DOHH2 (cell line): Measurements from ENCODE around the gene SLC6A1.
"Not testable (repeated sequence)": the region's sequence is repeated elsewhere in the genome, so short reads cannot be mapped to it uniquely, and the experiment has no call there.

Source experiments
- H3F3A ChIP-seq: fragments of 200-600 bp; sonication (generic), shearing (Covaris generic); 2 replicates; pipeline ENCODE4 v1.6.0; 2016; ENCODE audit warnings: antibody characterized with exemption, mild to moderate bottlenecking; ENCODE audit not compliant: control insufficient read depth, insufficient read depth
- H3K27ac ChIP-seq: fragments of 200-600 bp; sonication (generic); 2 replicates; pipeline ENCODE4 v1.5.1; 2014; ENCODE audit warnings: low read depth, mild to moderate bottlenecking, low read length, moderate library complexity
- H3K27me3 ChIP-seq: fragments of 200-600 bp; sonication (generic); 2 replicates; pipeline ENCODE4 v1.6.1; 2014; ENCODE audit warnings: mild to moderate bottlenecking, low read length, mixed read lengths; ENCODE audit not compliant: control insufficient read depth
- H3K36me3 ChIP-seq: fragments of 200-600 bp; sonication (generic); 2 replicates; pipeline ENCODE4 v1.6.1; 2014; ENCODE audit warnings: mild to moderate bottlenecking, low read length, moderate library complexity, mixed read lengths; ENCODE audit not compliant: control insufficient read depth
- H3K4me1 ChIP-seq: fragments of 200-600 bp; sonication (generic); 2 replicates; pipeline ENCODE4 v1.6.1; 2014; ENCODE audit warnings: mild to moderate bottlenecking, low read length, mixed read lengths; ENCODE audit not compliant: control insufficient read depth
- H3K4me2 ChIP-seq: fragments of 200-600 bp; sonication (generic); 2 replicates; pipeline ENCODE4 v1.6.0; 2014; ENCODE audit warnings: mild to moderate bottlenecking, low read length, moderate library complexity
- H3K4me3 ChIP-seq: fragments of 200-600 bp; sonication (generic); 2 replicates; pipeline ENCODE4 v1.5.1; 2014; ENCODE audit warnings: mild to moderate bottlenecking, low read length, mixed read lengths
- H3K79me2 ChIP-seq: fragments of 200-600 bp; sonication (generic); 2 replicates; pipeline ENCODE4 v1.6.1; 2014; ENCODE audit warnings: mild to moderate bottlenecking, low read length, mixed read lengths; ENCODE audit not compliant: control insufficient read depth
- H3K9me2 ChIP-seq: fragments of 200-600 bp; sonication (generic); replicated peaks from 2 replicates; pipeline ENCODE4 v1.6.1; 2014; ENCODE audit warnings: mild to moderate bottlenecking, low read length, mixed read lengths; ENCODE audit not compliant: control insufficient read depth
- H3K9me3 ChIP-seq: fragments of 200-600 bp; sonication (generic); 2 replicates; pipeline ENCODE4 v1.6.1; 2014; ENCODE audit warnings: antibody characterized with exemption, low read length, mixed read lengths; ENCODE audit not compliant: control insufficient read depth, insufficient read depth
- H4K20me1 ChIP-seq: fragments of 200-600 bp; sonication (generic); 2 replicates; pipeline ENCODE4 v1.6.0; 2014; ENCODE audit warnings: low read depth, mild to moderate bottlenecking, antibody characterized with exemption, low read length, moderate library complexity; ENCODE audit not compliant: control insufficient read depth, insufficient read depth
- CTCF ChIP-seq: fragments of 200-600 bp; sonication (generic); IDR thresholded peaks from one replicate; pipeline ENCODE4 v1.5.1; 2014; ENCODE audit warnings: antibody characterized with exemption, mild to moderate bottlenecking, low read depth, low read length; ENCODE audit not compliant: poor library complexity, severe bottlenecking
- EZH2phosphoT487 ChIP-seq: fragments of 200-600 bp; sonication (generic); IDR thresholded peaks from 2 replicates; pipeline ENCODE4 v1.6.1; 2017; ENCODE audit warnings: borderline replicate concordance, mild to moderate bottlenecking, antibody characterized with exemption, low read length, moderate library complexity, mixed read lengths

Gene SLC6A1

GRCh38 chr3:11059090-11059798 is 66.7 kb downstream of the SLC6A1 start:
- H3K27ac ChIP-seq: no peak overlapping the region
- no peak overlapping the region for H3K4me2 ChIP-seq

GRCh38 chr3:11059799-11060115 is 67.2 kb downstream of the SLC6A1 start:
- Histone ChIP-seq H3K27me3 (no peaks in the 10 kb centered on the region), H3F3A (no peaks in the 10 kb centered on the region), H3K4me2 (no peak overlapping the region), H3K9me2 (no peaks in the 10 kb centered on the region), H3K27ac (no peak overlapping the region), H3K36me3 (no peaks in the 10 kb centered on the region), H3K4me3 (no peak overlapping the region), H3K79me2 (no peaks in the 10 kb centered on the region), H4K20me1 (no peaks in the 10 kb centered on the region), H3K9me3 (peaks cover 4% of the 10 kb centered on the region; the same call in 1 of the 2 replicates), H3K4me1 (no peaks in the 10 kb centered on the region)
- TF ChIP-seq EZH2phosphoT487 (no peak), CTCF (no peak)

More at GRCh38 chr3:11059090-11059798, 66.7 kb downstream of the SLC6A1 start:
- no peaks in the 10 kb centered on the region for H3K36me3 ChIP-seq
- no peaks in the 10 kb centered on the region for H3K79me2 ChIP-seq
- H4K20me1 ChIP-seq: no peaks in the 10 kb centered on the region
- no peak overlapping the region for H3K4me3 ChIP-seq
- no peaks in the 10 kb centered on the region for H3F3A ChIP-seq
- H3K9me3 ChIP-seq: no peaks in the 10 kb centered on the region
- TF ChIP-seq EZH2phosphoT487 (no peak), CTCF (peak; percentile 60)
- H3K4me1 ChIP-seq: no peaks in the 10 kb centered on the region
- no peaks in the 10 kb centered on the region for H3K9me2 ChIP-seq
- no peaks in the 10 kb centered on the region for H3K27me3 ChIP-seq

- Histone ChIP-seq H3K27ac (no peak overlapping the region), H3K4me3 (no peak overlapping the region), H3K27me3 (no peaks in the 10 kb centered on the region), H4K20me1 (no peaks in the 10 kb centered on the region), H3K79me2 (no peaks in the 10 kb centered on the region), H3K4me1 (no peaks in the 10 kb centered on the region), H3F3A (no peaks in the 10 kb centered on the region), H3K9me2 (no peaks in the 10 kb centered on the region), H3K4me2 (no peak overlapping the region), H3K9me3 (peaks cover 8% of the 10 kb centered on the region; the same call in 1 of the 2 replicates), H3K36me3 (no peaks in the 10 kb centered on the region)
- TF ChIP-seq EZH2phosphoT487: no peak
- TF ChIP-seq CTCF: peak; percentile 76
Observed at GRCh38 chr3:11060500-11061251, 68.1 kb downstream of the SLC6A1 start.

GRCh38 chr3:11061268-11061871 is 68.8 kb downstream of the SLC6A1 start:
- not testable (repeated sequence) for H3K9me3 ChIP-seq, H3K9me2 ChIP-seq, H3K79me2 ChIP-seq, H3K4me2 ChIP-seq, H3K27me3 ChIP-seq, H3F3A ChIP-seq, H3K4me1 ChIP-seq, H3K27ac ChIP-seq, H3K4me3 ChIP-seq, H4K20me1 ChIP-seq, H3K36me3 ChIP-seq
